Measurements from ENCODE around the gene DAND5. TPM values are rescaled to one million over a fixed set of nuclear protein-coding genes. Genes with fewer than 3 reads are reported as not detected.
A peak's percentile ranks its signal among the peaks of the same experiment; 100 is the strongest.

DAND5 gene
- total and polyA plus RNA-seq, 2 donors (not counting 1 experiment from before 2014, with no cell fraction given) = not detected

DNA sequence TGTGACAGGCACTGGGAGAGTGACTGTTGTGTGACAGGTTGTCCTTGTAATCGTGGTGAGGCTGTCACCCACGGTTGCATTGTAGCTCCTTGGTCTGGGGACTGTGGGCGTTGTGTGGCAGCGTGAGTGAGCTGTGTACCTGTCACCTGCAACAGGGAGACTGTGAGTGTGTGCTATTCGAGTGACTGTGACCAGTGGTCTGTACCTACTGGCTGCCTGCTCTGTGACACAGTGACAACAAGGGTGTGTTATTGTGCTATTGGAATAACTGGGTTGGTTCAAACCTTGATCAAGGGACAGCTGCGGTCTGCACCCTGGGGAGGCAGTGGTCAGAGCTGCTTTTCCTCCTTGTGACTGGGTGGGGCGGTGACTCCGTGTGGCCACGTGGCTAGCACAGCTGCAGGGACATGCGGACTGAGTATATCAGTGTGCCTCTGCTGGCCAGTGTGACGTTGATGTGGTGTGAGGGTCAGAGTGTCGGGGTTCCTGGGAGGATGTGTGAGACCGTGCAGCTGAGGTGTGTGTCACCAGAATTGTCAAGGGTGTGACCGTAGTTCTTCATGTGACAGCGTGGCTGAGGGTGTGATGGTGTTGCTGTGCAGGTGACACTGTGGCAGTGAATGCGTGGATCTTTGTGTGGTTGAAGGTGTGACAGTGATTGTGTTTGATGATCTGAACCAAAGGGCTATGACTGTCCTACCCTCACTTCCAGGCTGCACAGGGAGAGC, 15.8 kb downstream of the DAND5 start:
- peak overlapping the region; percentile 91 for H3K4me2 ChIP-seq (replicated peaks; ENCODE audit: low read depth, low read length, poor library complexity, severe bottlenecking)
- no peak overlapping the region for H3K9ac ChIP-seq (ENCODE audit: low read length)
- H3K36me3 ChIP-seq (replicated peaks in 1 of 2; ENCODE audit: control extremely low read depth in 1 of 2, control insufficient read depth in 1 of 2, extremely low read depth in 1 of 2, insufficient read depth in 2 of 2, low read length in 1 of 2) = no peaks in the 10 kb centered on the region
- TF ChIP-seq, protein P1, sequence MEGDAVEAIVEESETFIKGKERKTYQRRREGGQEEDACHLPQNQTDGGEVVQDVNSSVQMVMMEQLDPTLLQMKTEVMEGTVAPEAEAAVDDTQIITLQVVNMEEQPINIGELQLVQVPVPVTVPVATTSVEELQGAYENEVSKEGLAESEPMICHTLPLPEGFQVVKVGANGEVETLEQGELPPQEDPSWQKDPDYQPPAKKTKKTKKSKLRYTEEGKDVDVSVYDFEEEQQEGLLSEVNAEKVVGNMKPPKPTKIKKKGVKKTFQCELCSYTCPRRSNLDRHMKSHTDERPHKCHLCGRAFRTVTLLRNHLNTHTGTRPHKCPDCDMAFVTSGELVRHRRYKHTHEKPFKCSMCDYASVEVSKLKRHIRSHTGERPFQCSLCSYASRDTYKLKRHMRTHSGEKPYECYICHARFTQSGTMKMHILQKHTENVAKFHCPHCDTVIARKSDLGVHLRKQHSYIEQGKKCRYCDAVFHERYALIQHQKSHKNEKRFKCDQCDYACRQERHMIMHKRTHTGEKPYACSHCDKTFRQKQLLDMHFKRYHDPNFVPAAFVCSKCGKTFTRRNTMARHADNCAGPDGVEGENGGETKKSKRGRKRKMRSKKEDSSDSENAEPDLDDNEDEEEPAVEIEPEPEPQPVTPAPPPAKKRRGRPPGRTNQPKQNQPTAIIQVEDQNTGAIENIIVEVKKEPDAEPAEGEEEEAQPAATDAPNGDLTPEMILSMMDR (IDR thresholded peaks at IDR 0.05) = no peak
- TF ChIP-seq EZH2 (IDR thresholded peaks at IDR 0.05; ENCODE audit: borderline replicate concordance, insufficient read depth, low read depth, low read length, poor library complexity, severe bottlenecking) = no peak
- H3K4me1 Mint-ChIP-seq = peaks cover 10% of the 10 kb centered on the region
- no peaks in the 10 kb centered on the region for H3K79me2 ChIP-seq (ENCODE audit: control insufficient read depth, insufficient read depth, low read length)
- peak overlapping the region; percentile 39 for H3K27ac Mint-ChIP-seq
- H3K4me3 Mint-ChIP-seq = peak overlapping the region; percentile 7
- no peaks in the 10 kb centered on the region for H3K9me3 Mint-ChIP-seq (ENCODE audit: insufficient read depth)
- no peak overlapping the region for H3K27ac ChIP-seq (ENCODE audit: low read length in 2 of 2)
- ChIA-PET CTCF (interaction anchor here (1.3 to 12.5 kb wide), 6 partner anchors 20 to 119 kb away, joined by 3 to 285 read pairs (median 9); no protein-coding TSS in a partner anchor), POLR2A (interaction anchor here (1.3 kb wide), 1 partner anchor 109 kb away, joined by 3 read pairs; no protein-coding TSS in a partner anchor)
- 51% methylated on average over 15 of the region's 16 CpGs for WGBS (ENCODE audit: insufficient coverage)
- DNase-seq (peak; percentile 70), ATAC-seq (ENCODE audit: low read depth) (peak; percentile 42)
- H2AFZ ChIP-seq (ENCODE audit: insufficient read depth, low read depth, low read length, poor library complexity, severe bottlenecking) = no peak overlapping the region
- intact Hi-C loops (cut with micrococcal nuclease) = no loop called here
- peaks cover 26 to 37% of the 10 kb centered on the region in 2 donors for H3K4me1 ChIP-seq (ENCODE audit: control insufficient read depth in 2 of 2, insufficient read depth in 2 of 2, low read length in 2 of 2)
- no peaks in the 10 kb centered on the region for H3K9me3 ChIP-seq (ENCODE audit: control extremely low read depth in 1 of 3, control insufficient read depth in 2 of 3, insufficient read depth in 1 of 3, low read length in 2 of 3)
- no peak overlapping the region for H3K4me3 ChIP-seq (ENCODE audit: control extremely low read depth in 1 of 5, extremely low read depth in 1 of 5, insufficient read depth in 1 of 5, low read depth in 2 of 5, low read length in 4 of 5)
- peaks cover 0 to 10% (median 2%) of the 10 kb centered on the region in 4 experiments for H3K27me3 ChIP-seq (replicated peaks in 1 of 4; ENCODE audit: control extremely low read depth in 1 of 4, control insufficient read depth in 3 of 4, insufficient read depth in 4 of 4, low read length in 3 of 4)
- no peaks in the 10 kb centered on the region for H4K20me1 ChIP-seq (ENCODE audit: control insufficient read depth, insufficient read depth, low read length, poor library complexity, severe bottlenecking)
- H3K27me3 Mint-ChIP-seq = peaks cover 4% of the 10 kb centered on the region

DNA sequence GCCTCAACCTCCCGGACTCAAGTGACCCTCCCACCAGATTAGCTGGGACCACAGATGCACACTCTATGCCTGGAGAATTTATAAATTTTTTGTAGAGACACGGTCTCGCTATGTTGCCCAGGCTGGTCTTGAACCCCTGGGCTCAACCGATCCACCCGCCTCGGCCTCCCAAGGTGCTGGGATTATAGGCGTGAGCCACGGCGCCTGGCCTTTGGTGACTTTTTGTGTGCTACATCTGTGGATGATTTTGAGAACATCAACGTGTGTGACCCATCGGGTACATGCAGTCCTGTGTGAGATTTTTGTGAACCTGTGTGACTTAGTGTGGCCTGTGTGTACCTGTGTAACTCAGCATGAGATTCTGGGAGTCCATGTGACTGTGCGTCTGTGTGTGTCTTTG, 17.4 kb downstream of the DAND5 start:
- H3K27me3 ChIP-seq (replicated peaks in 1 of 4; ENCODE audit: control extremely low read depth in 1 of 4, control insufficient read depth in 3 of 4, insufficient read depth in 4 of 4, low read length in 3 of 4) = peaks cover 0 to 6% (median 2%) of the 10 kb centered on the region in 4 experiments
- DNase-seq = no peak
- peaks cover 10% of the 10 kb centered on the region for H3K4me1 Mint-ChIP-seq
- H3K9me3 ChIP-seq (ENCODE audit: control extremely low read depth in 1 of 3, control insufficient read depth in 2 of 3, insufficient read depth in 1 of 3, low read length in 2 of 3) = no peaks in the 10 kb centered on the region
- H3K27ac ChIP-seq (ENCODE audit: low read length in 2 of 2) = no peak overlapping the region
- H4K20me1 ChIP-seq (ENCODE audit: control insufficient read depth, insufficient read depth, low read length, poor library complexity, severe bottlenecking) = no peaks in the 10 kb centered on the region
- H3K4me1 ChIP-seq (ENCODE audit: control insufficient read depth in 2 of 2, insufficient read depth in 2 of 2, low read length in 2 of 2) = peaks cover 26 to 32% of the 10 kb centered on the region in 2 donors
- H3K27ac Mint-ChIP-seq = no peak overlapping the region
- H3K27me3 Mint-ChIP-seq = peaks cover 4% of the 10 kb centered on the region
- no peak for ATAC-seq (ENCODE audit: low read depth)
- H2AFZ ChIP-seq (ENCODE audit: insufficient read depth, low read depth, low read length, poor library complexity, severe bottlenecking) = no peak overlapping the region
- H3K4me2 ChIP-seq (replicated peaks; ENCODE audit: low read depth, low read length, poor library complexity, severe bottlenecking) = no peak overlapping the region
- H3K79me2 ChIP-seq (ENCODE audit: control insufficient read depth, insufficient read depth, low read length) = no peaks in the 10 kb centered on the region
- ChIA-PET POLR2A (no interaction called here), CTCF (interaction anchor here (2.4 to 12.5 kb wide), 3 partner anchors 22 to 107 kb away, joined by 12 to 285 read pairs (median 59); no protein-coding TSS in a partner anchor)
- H3K9me3 Mint-ChIP-seq (ENCODE audit: insufficient read depth) = no peaks in the 10 kb centered on the region
- intact Hi-C loops (cut with micrococcal nuclease) = no loop called here
- H3K36me3 ChIP-seq (replicated peaks in 1 of 2; ENCODE audit: control extremely low read depth in 1 of 2, control insufficient read depth in 1 of 2, extremely low read depth in 1 of 2, insufficient read depth in 2 of 2, low read length in 1 of 2) = no peaks in the 10 kb centered on the region
- H3K9ac ChIP-seq (ENCODE audit: low read length) = no peak overlapping the region
- WGBS (ENCODE audit: insufficient coverage) = 96% methylated on average over 12 of the region's 12 CpGs
- H3K4me3 ChIP-seq (ENCODE audit: control extremely low read depth in 1 of 5, extremely low read depth in 1 of 5, insufficient read depth in 1 of 5, low read depth in 2 of 5, low read length in 4 of 5) = no peak overlapping the region
- TF ChIP-seq, protein P1 (IDR thresholded peaks at IDR 0.05) = no peak
- no peak for TF ChIP-seq EZH2 (IDR thresholded peaks at IDR 0.05; ENCODE audit: borderline replicate concordance, insufficient read depth, low read depth, low read length, poor library complexity, severe bottlenecking)
- no peak overlapping the region for H3K4me3 Mint-ChIP-seq

All from B cell (primary cell).